ENCODE measurements around the gene NTRK3.

DNA sequence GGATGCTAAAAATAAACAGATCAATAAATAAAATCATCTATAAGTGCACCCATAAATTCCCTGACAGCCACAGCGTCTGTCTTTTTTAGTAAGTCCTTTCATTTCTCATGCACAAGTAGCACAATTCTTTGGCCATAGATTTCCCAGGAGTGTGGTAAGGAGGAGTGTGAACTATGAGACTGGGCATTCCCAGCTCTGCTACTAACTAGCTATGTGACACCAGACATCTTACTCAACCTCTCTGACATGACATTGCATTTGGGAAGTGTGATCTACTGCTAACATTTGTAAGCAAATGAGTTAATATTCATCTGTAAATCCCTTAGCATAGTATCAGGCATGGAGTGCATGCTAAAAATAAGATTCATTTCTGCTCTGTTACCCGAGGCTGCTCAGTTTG is 301.7 kb downstream of the NTRK3 start:
- TF ChIP-seq POLR2A (IDR thresholded peaks at IDR 0.05), result no peak
- TF ChIP-seq, protein P1, sequence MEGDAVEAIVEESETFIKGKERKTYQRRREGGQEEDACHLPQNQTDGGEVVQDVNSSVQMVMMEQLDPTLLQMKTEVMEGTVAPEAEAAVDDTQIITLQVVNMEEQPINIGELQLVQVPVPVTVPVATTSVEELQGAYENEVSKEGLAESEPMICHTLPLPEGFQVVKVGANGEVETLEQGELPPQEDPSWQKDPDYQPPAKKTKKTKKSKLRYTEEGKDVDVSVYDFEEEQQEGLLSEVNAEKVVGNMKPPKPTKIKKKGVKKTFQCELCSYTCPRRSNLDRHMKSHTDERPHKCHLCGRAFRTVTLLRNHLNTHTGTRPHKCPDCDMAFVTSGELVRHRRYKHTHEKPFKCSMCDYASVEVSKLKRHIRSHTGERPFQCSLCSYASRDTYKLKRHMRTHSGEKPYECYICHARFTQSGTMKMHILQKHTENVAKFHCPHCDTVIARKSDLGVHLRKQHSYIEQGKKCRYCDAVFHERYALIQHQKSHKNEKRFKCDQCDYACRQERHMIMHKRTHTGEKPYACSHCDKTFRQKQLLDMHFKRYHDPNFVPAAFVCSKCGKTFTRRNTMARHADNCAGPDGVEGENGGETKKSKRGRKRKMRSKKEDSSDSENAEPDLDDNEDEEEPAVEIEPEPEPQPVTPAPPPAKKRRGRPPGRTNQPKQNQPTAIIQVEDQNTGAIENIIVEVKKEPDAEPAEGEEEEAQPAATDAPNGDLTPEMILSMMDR (IDR thresholded peaks at IDR 0.05), result no peak

Measured in thyroid gland (tissue), 4 donors.